Activated effector memory CD4-positive, alpha-beta T cell treated with Interleukin-2 at 50 U/mL for 16 hours (primary cell): Measurements from ENCODE around the gene CDKN3.
"Not testable (repeated sequence)": the region's sequence is repeated elsewhere in the genome, so short reads cannot be mapped to it uniquely, and the experiment has no call there.

ENCODE experiments used
- DNase-seq: peaks from one replicate; pipeline ENCODE4 v3.0.0-alpha.2; 2020

CDKN3 gene

GRCh38 chr14:54425068-54425467, 28.3 kb downstream of the CDKN3 start:
- no peak for DNase-seq

DNA sequence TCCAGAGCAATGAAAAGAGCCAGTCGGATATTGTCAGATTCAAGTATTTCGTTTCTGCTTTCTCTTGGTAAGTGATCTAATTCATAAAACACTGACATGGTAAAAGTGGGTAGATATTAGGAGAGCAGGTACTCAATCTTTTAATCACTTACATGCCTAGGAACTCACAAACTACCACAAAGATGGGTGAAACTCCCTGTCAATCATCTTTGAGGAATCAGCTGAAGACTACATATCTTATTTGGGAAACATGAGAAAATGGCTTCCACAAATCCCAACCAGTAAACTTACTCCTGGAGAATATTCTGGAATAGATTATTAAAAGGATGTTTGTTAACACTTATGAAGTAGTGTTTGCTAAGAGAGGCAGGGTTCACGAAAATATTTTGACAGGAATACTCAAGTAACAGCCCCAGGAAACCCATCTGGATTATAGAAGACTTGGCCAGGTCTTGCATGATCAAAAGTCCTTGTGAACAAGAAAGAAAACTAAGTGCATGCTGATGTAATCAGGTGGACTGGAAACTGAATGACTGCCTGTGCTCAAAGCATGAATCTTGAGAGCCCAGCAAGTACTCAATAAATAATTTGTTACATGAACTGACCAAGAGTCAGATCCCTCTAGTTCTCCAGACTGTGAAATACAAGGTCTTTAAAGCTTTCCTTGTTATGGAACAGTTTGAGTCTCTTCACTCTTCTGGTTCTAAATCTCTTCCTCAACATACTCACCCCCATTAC, 28.9 kb downstream of the CDKN3 start:
- DNase-seq = no peak

- DNase-seq = no peak
These were observed 31.1 kb downstream of the CDKN3 start for GRCh38 chr14:54427871-54428270.

- DNase-seq = no peak
These were observed 31.7 kb downstream of the CDKN3 start for GRCh38 chr14:54428527-54428926.

- no peak for DNase-seq
These were observed 38.7 kb downstream of the CDKN3 start for GRCh38 chr14:54435500-54435981.

GRCh38 chr14:54437954-54438353, 41.1 kb downstream of the CDKN3 start:
- not testable (repeated sequence) for DNase-seq

- DNase-seq = no peak
These were observed 41.9 kb downstream of the CDKN3 start for GRCh38 chr14:54438703-54439102.

GRCh38 chr14:54440037-54440436, 43.2 kb downstream of the CDKN3 start:
- no peak for DNase-seq

DNA sequence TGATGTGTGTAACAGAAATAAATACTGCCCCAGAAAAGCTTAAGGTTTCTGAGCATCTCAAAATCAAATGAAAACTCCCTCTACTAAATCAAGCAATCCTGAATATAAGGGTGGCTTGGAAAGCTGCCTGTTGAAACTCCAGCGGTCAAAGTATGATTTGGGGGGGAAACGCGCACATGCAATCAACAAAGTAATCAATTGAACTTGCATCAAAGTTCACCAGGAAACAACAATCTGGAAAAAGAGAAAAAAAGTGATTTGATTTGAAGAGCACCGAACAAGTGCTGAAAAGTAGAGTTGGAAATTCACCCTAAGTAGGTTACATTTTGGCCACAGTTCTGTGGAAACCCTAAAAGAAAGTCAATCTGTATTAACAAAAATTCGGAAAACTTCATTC, 43.7 kb downstream of the CDKN3 start:
- no peak for DNase-seq

GRCh38 chr14:54440873-54441868, 44.4 kb downstream of the CDKN3 start, which contains the start of gene CNIH1:
Gene CNIH1, minus strand, starts transcription at chr14:54441374. Its CDS starts 47 bp downstream, at chr14:54441327.
- DNase-seq = peak; percentile 92

- not testable (repeated sequence) for DNase-seq
These were observed 46.2 kb downstream of the CDKN3 start for GRCh38 chr14:54442961-54443360.

DNA sequence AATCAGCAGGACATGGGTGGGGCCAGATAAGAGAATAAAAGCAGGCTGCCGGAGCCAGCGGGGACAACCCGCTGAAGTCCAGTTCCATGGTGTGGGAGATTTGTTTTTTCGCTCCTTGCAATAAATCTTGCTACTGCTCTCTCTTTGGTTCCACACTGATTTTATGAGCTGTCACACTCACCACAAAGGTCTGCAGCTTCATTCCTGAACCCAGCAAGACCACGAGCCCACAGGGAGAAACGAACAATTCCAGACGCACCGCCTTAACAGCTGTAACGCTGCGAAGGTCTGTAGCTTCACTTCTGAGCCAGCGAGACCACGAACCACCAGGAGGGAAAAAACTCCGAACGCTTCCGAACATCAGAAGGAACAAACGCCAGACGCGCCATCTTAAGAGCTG, 47.2 kb downstream of the CDKN3 start:
- DNase-seq = no peak

DNA sequence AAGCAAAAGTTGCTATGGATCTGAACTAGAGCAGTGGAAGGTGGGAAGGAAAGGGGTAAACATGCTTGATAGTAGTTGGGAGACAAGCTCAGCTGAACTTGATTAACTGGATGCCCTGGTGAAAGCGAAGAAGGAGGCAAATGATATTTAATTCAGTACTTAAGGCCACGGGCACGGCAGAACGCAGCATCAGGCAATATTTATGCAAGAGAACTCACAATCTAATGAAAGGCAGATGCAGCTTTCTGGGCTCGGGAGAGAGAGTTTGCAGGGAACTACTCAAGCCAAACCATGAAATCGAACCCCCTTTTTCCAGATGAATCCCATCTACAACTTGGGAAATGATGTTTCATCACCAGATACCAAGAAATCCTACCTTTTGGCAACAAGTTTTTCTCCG, 47.9 kb downstream of the CDKN3 start:
- no peak for DNase-seq

GRCh38 chr14:54446161-54446693, 49.4 kb downstream of the CDKN3 start:
- no peak for DNase-seq

DNA sequence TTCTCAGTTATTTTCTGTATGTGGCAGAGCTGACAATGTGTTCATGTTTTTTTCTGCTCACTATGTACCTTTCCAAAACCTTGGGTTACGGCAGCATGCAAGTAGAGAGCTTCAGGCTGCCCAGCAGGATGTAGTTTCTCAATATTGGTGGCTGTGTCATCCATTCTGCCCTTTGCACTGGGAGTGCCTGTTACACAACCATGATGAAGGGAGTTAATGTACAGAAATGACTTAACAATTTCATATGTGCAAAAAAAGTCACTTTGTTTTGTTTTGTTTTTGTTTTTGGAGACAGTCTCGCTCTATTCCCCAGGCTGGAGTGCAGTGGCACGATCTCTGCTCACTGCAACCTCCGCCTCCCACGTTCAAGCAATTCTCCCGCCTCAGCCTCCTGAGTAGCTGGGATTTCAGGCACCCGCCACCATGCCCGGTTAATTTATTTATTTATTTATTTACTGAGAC, 50.5 kb downstream of the CDKN3 start:
- DNase-seq = no peak

GRCh38 chr14:54450535-54450934, 53.7 kb downstream of the CDKN3 start:
- DNase-seq = no peak

DNA sequence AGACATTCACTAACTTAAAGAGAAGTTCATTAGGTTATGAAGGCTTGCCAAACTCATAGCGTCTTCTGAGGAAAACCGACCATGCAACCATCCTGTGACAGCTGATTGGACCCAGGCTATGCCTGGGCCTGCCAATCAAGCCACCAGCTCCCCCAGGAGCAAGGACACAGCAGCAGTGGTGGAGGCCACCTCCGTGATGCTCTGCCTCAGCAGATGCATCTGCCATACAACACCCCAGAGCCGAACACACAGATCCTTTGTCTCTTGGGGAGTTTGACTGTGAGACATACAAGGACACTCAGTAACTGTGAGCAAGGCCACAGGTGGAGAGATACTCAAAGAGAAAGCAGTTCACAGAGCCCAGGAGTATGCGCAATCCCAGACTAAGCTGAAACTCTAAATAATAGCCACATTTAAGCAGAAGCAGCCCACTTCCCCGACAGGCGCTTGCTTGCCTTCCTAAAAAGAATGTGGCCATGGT, 54.4 kb downstream of the CDKN3 start:
- DNase-seq = no peak

DNA sequence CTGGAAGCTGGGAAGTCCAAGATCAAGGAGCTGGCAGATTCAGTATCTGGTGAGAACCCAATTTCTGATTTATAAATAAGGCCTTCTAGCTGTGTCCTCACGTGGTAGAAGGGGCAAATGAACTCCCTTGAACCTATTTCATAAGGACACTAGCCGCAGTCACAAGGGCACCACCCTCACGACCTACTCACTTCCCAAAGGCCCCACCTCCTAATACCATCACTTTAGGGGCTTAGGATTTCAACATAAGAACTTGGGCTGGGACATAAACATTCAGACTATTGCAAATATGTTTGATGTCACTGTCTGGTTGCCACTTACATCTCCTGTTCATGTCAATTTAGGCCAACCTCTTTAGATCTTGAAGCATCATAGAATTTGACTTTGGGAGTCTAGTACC, 55.2 kb downstream of the CDKN3 start:
- no peak for DNase-seq

GRCh38 chr14:54453252-54453651, 56.4 kb downstream of the CDKN3 start:
- no peak for DNase-seq

- not testable (repeated sequence) for DNase-seq
These were observed 57.2 kb downstream of the CDKN3 start for GRCh38 chr14:54453990-54454389.

DNA sequence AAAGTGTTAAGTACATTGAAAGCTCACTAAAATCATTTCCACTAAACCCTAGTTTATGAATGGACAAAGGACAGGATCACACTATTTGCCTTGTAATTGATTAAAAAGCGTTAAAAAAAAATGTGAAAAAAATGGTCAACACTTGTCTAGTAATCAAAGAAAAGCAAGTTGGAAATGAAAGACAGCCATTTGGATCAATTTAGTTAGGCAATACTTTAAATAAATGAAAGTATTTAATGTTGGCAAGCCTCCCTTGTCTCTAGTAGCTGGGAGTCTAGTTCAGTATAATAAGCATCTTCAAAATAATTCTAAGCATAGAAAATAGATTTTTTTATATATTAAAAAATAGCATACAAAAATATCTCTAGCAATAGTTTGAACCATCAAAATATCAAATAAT, 58.6 kb downstream of the CDKN3 start:
- no peak for DNase-seq

DNA sequence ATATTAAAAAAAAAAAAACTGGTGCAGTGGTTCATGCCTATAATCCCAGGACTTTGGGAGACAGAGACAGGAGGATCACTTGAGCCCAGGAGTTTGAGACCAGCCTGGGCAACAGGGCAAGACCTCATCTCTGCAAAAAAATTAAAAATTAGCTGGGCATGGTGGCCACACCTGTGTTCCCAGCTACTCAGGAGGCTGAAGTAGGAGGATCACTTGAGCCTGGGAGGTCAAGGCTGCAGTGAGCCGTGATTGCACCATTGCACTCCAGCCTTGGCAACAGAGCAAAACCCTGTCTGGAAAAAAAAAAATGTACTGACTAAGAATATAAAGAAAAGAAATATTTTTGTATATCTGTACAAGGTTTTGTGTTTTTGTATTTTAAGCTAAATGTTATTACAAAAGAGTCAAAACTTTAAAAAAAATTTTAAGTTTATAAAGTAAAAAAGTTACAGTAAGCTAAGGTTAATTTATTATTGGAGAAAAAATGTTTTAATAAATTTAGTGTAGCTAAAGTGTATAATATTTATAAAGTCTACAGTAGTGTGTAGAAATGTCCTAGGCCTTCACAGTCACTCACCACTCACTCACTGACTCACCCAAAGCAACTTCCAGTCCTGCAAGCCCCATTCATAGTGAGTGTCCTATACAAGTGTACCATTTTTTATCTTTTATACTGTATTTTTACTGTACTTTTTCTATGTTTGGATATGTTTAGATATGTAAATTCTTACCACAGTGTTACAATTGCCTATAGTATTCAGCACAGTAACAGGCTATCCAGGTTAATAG, 60.2 kb downstream of the CDKN3 start:
- DNase-seq = not testable (repeated sequence)
